ENCODE measurements around the gene GSTO2. TPM values are rescaled to one million over a fixed set of nuclear protein-coding genes. Genes with fewer than 3 reads are reported as not detected.
A peak's percentile ranks its signal among the peaks of the same experiment; 100 is the strongest.

Gene GSTO2
- total RNA-seq, 2 experiments from 2014 or later: 1.6 TPM

DNA sequence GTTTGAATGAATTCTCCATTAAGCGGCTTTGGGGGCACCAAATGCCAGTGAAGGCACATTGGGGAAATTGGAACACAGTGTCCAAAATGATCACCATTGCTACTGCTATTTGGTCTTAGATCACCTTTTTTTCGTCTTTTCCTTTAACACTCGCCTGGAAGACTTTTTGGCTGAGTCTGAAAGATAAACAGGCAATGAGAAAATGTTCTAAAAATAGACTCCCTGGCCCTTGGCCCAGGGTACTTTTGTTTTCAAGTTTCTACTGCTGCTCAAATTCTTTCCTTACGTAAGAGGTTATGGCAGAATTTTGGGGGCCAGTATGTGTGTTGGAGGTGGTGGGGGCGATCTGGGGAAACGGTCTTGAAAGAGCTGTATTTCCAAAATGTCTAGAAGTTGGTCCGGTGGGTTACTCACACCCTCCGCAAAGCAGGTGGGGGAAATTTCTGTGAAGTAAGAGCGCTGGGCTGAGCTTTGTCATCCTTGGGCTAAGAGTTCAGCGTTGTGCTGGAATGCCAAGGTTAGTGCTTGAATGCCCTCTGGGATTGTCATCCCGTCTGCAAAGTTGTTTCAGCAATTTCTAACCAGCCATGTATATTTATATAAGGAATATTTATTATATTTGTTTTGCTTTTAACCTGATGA lies 70.6 kb downstream of the GSTO2 start:
- DNase-seq (ENCODE audit: low spot score): no peak
- BruUV-seq (replicated peaks): no TSS peak
- Histone ChIP-seq H3K27ac (ENCODE audit: low read depth, low read length, poor library complexity, severe bottlenecking) (no peak overlapping the region), H3K79me2 (ENCODE audit: insufficient read depth, low read depth, low read length) (peaks cover 32% of the 10 kb centered on the region), H2AFZ (ENCODE audit: low read length) (peak overlapping the region; percentile 77; the same call in 1 of the 2 replicates), H3K4me3 (ENCODE audit: low read depth, low read length, poor library complexity, severe bottlenecking) (peak overlapping the region; percentile 79), H3K4me2 (ENCODE audit: low read length) (peak overlapping the region; percentile 99), H3K9me3 (ENCODE audit: low read length) (no peaks in the 10 kb centered on the region), H3K36me3 (ENCODE audit: insufficient read depth, low read length) (peaks cover 11% of the 10 kb centered on the region), H4K20me1 (ENCODE audit: insufficient read depth, low read length) (peaks cover 13% of the 10 kb centered on the region; the same call in 1 of the 2 replicates), H3K9me2 (ENCODE audit: insufficient read depth, low read length) (no peaks in the 10 kb centered on the region), H3K4me1 (ENCODE audit: insufficient read depth, low read length, poor library complexity, severe bottlenecking) (peaks cover 47% of the 10 kb centered on the region)
- no peak for TF ChIP-seq EZH2phosphoT487 (IDR thresholded peaks at IDR 0.05; ENCODE audit: borderline replicate concordance, low read depth, low read length)
- TF ChIP-seq, protein P1, sequence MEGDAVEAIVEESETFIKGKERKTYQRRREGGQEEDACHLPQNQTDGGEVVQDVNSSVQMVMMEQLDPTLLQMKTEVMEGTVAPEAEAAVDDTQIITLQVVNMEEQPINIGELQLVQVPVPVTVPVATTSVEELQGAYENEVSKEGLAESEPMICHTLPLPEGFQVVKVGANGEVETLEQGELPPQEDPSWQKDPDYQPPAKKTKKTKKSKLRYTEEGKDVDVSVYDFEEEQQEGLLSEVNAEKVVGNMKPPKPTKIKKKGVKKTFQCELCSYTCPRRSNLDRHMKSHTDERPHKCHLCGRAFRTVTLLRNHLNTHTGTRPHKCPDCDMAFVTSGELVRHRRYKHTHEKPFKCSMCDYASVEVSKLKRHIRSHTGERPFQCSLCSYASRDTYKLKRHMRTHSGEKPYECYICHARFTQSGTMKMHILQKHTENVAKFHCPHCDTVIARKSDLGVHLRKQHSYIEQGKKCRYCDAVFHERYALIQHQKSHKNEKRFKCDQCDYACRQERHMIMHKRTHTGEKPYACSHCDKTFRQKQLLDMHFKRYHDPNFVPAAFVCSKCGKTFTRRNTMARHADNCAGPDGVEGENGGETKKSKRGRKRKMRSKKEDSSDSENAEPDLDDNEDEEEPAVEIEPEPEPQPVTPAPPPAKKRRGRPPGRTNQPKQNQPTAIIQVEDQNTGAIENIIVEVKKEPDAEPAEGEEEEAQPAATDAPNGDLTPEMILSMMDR (conservative IDR thresholded peaks at IDR 0.05; ENCODE audit: low read length): no peak
- ChIA-PET POLR2A (interaction anchor here (1.1 to 1.9 kb wide), 3 partner anchors 10 to 35 kb away, joined by 5 to 12 read pairs (median 6); no protein-coding TSS in a partner anchor), CTCF (ENCODE audit: unreplicated experiment) (no interaction called here)
- intact Hi-C loops (cut with micrococcal nuclease; ENCODE audit: unreplicated experiment): loop anchor here (1.0 to 10.0 kb wide), 5 partner anchors 10 to 425 kb away; partner anchors contain the start of genes GSTO2, SFR1, SLK and STN1

DNA sequence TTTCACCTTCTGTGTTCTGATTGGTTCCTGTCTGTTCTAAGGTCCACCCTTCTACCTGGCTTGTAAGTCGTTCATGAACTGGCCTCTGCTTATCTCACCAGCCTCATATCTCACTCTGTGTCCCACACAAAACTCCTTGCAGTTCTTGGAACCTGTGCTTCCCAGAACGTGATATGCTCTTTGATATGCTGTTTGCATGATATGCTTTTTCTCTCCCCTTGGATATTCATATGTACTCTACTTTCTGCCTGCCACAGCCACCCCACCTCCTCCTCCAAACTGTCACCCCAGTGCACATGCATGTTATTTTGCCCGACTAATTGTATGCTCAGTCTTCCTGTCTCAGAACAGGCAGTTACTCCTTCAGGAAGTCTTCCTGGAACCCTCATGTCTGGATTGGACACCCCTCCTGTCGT lies 71.1 kb downstream of the GSTO2 start:
- CTCF ChIA-PET (ENCODE audit: unreplicated experiment): no interaction called here
- H3K27ac ChIP-seq (ENCODE audit: low read depth, low read length, poor library complexity, severe bottlenecking): no peak overlapping the region
- intact Hi-C loops (cut with micrococcal nuclease; ENCODE audit: unreplicated experiment): loop anchor here (10.0 kb wide), 1 partner anchor 425 kb away; the partner anchor contains the start of gene STN1
- POLR2A ChIA-PET: no interaction called here
- no peaks in the 10 kb centered on the region for H3K9me3 ChIP-seq (ENCODE audit: low read length)
- H3K4me1 ChIP-seq (ENCODE audit: insufficient read depth, low read length, poor library complexity, severe bottlenecking): peaks cover 42% of the 10 kb centered on the region
- DNase-seq (ENCODE audit: low spot score): no peak
- no peak overlapping the region for H3K4me3 ChIP-seq (ENCODE audit: low read depth, low read length, poor library complexity, severe bottlenecking)
- H3K4me2 ChIP-seq (ENCODE audit: low read length): no peak overlapping the region; the same call in 1 of the 2 replicates
- H3K36me3 ChIP-seq (ENCODE audit: insufficient read depth, low read length): peaks cover 6% of the 10 kb centered on the region; the same call in 1 of the 2 replicates
- TF ChIP-seq, protein P1 (conservative IDR thresholded peaks at IDR 0.05; ENCODE audit: low read length): no peak
- no peak for TF ChIP-seq EZH2phosphoT487 (IDR thresholded peaks at IDR 0.05; ENCODE audit: borderline replicate concordance, low read depth, low read length)
- H4K20me1 ChIP-seq (ENCODE audit: insufficient read depth, low read length): peaks cover 13% of the 10 kb centered on the region; the same call in 1 of the 2 replicates
- BruUV-seq (replicated peaks): no TSS peak
- no peaks in the 10 kb centered on the region for H3K9me2 ChIP-seq (ENCODE audit: insufficient read depth, low read length)
- H2AFZ ChIP-seq (ENCODE audit: low read length): peak overlapping the region; percentile 2; the same call in 1 of the 2 replicates
- peaks cover 27% of the 10 kb centered on the region for H3K79me2 ChIP-seq (ENCODE audit: insufficient read depth, low read depth, low read length)

DNA sequence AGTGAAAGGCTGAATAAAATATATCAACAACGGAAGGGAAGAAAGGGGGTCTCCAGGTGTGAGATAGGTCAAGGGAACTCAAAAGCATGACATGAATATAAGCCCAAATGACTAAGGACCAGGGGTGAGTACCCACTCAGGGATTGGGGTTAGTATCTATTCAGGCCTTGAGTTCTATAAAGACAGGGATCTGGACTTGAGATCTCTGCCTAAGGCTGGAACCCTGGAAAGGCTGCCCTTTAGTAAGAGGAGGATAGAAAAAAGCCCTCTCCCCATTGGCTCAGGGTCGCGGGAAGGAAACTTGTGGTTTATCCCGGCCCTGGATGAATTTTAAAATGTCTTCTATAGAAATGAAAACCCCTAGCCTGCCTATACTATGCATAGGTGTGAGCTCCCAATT lies 71.7 kb downstream of the GSTO2 start:
- CTCF ChIA-PET (ENCODE audit: unreplicated experiment): no interaction called here

More for the DNA sequence above, 71.7 kb downstream of the GSTO2 start:
- Histone ChIP-seq H3K9me3 (ENCODE audit: low read length) (no peaks in the 10 kb centered on the region), H2AFZ (ENCODE audit: low read length) (peak overlapping the region; percentile 2; the same call in 1 of the 2 replicates), H3K9me2 (ENCODE audit: insufficient read depth, low read length) (no peaks in the 10 kb centered on the region), H3K4me1 (ENCODE audit: insufficient read depth, low read length, poor library complexity, severe bottlenecking) (peaks cover 40% of the 10 kb centered on the region), H3K27ac (ENCODE audit: low read depth, low read length, poor library complexity, severe bottlenecking) (no peak overlapping the region), H3K4me3 (ENCODE audit: low read depth, low read length, poor library complexity, severe bottlenecking) (no peak overlapping the region), H3K4me2 (ENCODE audit: low read length) (no peak overlapping the region), H4K20me1 (ENCODE audit: insufficient read depth, low read length) (peaks cover 11% of the 10 kb centered on the region; the same call in 1 of the 2 replicates), H3K79me2 (ENCODE audit: insufficient read depth, low read depth, low read length) (peaks cover 21% of the 10 kb centered on the region), H3K36me3 (ENCODE audit: insufficient read depth, low read length) (peaks cover under 1% of the 10 kb centered on the region; the same call in 1 of the 2 replicates)
- DNase-seq (ENCODE audit: low spot score): no peak
- TF ChIP-seq EZH2phosphoT487 (IDR thresholded peaks at IDR 0.05; ENCODE audit: borderline replicate concordance, low read depth, low read length): no peak
- TF ChIP-seq, protein P1 (conservative IDR thresholded peaks at IDR 0.05; ENCODE audit: low read length): no peak
- POLR2A ChIA-PET: interaction anchor here (0.8 to 1.2 kb wide), 4 partner anchors 9 to 45 kb away, joined by 3 to 5 read pairs (median 4); no protein-coding TSS in a partner anchor
- intact Hi-C loops (cut with micrococcal nuclease; ENCODE audit: unreplicated experiment): loop anchor here (10.0 kb wide), 1 partner anchor 426 kb away; the partner anchor contains the start of gene STN1
- BruUV-seq (replicated peaks): no TSS peak
